Stomach (tissue), 4 donors: Measurements from ENCODE around the gene PNPLA6.

Experiments
- CTCF ChIP-seq, 7 experiments: fragments of 450-650 bp in 4 of 7; fragments of 200-600 bp in 3 of 7; sonication (generic) in 3 of 7; IDR thresholded peaks; one replicate each; pipeline ENCODE4 v1.5.1; 2016 to 2019; ENCODE audit warnings: antibody characterized with exemption in 7 of 7, control low read depth in 2 of 7, mild to moderate bottlenecking in 1 of 7
- EP300 ChIP-seq: sonication (generic); formaldehyde crosslinking; IDR thresholded peaks from one replicate; pipeline ENCODE4 v1.6.1; 2017; ENCODE audit warnings: antibody characterized with exemption
- POLR2A ChIP-seq, 4 donors: fragments of 450-650 bp; IDR thresholded peaks; one replicate each; pipeline ENCODE4 v1.6.1; 2016; ENCODE audit warnings: antibody characterized with exemption in 4 of 4, control low read depth in 2 of 4, mild to moderate bottlenecking in 1 of 4, moderate library complexity in 1 of 4
- POLR2AphosphoS5 ChIP-seq, 3 donors: sonication (generic); formaldehyde crosslinking; IDR thresholded peaks; one replicate each; pipeline ENCODE4 v1.6.1; 2016; ENCODE audit warnings: antibody characterized with exemption in 3 of 3

- TF ChIP-seq CTCF (IDR thresholded peaks at IDR 0.05) (no peak), POLR2A (IDR thresholded peaks at IDR 0.05) (no peak), EP300 (no peak), POLR2AphosphoS5 (IDR thresholded peaks at IDR 0.05) (no peak)
Observed at GRCh38 chr19:7492558-7492957, 43.0 kb upstream of the PNPLA6 start.
